OCI-LY7 (cell line): ENCODE results near the gene ACYP2. TPM values are rescaled to one million over a fixed set of nuclear protein-coding genes. Genes with fewer than 3 reads are reported as not detected.

Source experiments
- BruUV-seq: library from RNA; stranded (reverse); fragments of 400-500 nt; replicated peaks from 2 replicates; lab custom pipeline; 2021; lab: Mats Ljungman, UMichigan
- CTCF ChIA-PET: fragments of 300-600 bp; sonication (Branson Sonifier 250); formaldehyde crosslinking; loops from one replicate; lab custom pipeline; 2022; ENCODE audit warnings: antibody characterized with exemption; ENCODE audit not compliant: unreplicated experiment; lab: Charles Lee
- POLR2A ChIA-PET: fragments of 300-600 bp; sonication (Branson Sonifier 250); formaldehyde crosslinking; loops from one replicate; lab custom pipeline; 2022; ENCODE audit warnings: antibody characterized with exemption; lab: Charles Lee
- DNase-seq: peaks from one replicate; pipeline ENCODE4 v3.0.0-alpha.2; 2015; ENCODE audit warnings: low spot score
- H2AFZ ChIP-seq: fragments of 200-600 bp; sonication (generic), shearing (Covaris generic); 2 replicates; pipeline ENCODE4 v1.6.1; 2014; ENCODE audit warnings: mild to moderate bottlenecking, antibody characterized with exemption, low read length, moderate library complexity
- H3K27ac ChIP-seq: fragments of 200-600 bp; sonication (generic); 2 replicates; pipeline ENCODE4 v1.5.1; 2014; ENCODE audit warnings: mixed run types, low read depth, mild to moderate bottlenecking, moderate library complexity, low read length, inconsistent platforms; ENCODE audit not compliant: poor library complexity, severe bottlenecking
- H3K36me3 ChIP-seq: fragments of 200-600 bp; sonication (generic); 2 replicates; pipeline ENCODE4 v1.6.1; 2014; ENCODE audit warnings: mild to moderate bottlenecking, antibody characterized with exemption, low read length, moderate library complexity, mixed read lengths; ENCODE audit not compliant: insufficient read depth
- H3K4me1 ChIP-seq: fragments of 200-600 bp; sonication (generic); 2 replicates; pipeline ENCODE4 v1.5.1; 2014; ENCODE audit warnings: mild to moderate bottlenecking, low read length; ENCODE audit not compliant: insufficient read depth, poor library complexity, severe bottlenecking
- H3K4me2 ChIP-seq: fragments of 200-600 bp; sonication (generic); 2 replicates; pipeline ENCODE4 v1.6.1; 2014; ENCODE audit warnings: mild to moderate bottlenecking, low read length
- H3K4me3 ChIP-seq: fragments of 200-600 bp; sonication (generic); 2 replicates; pipeline ENCODE4 v1.5.1; 2014; ENCODE audit warnings: mild to moderate bottlenecking, low read depth, low read length; ENCODE audit not compliant: poor library complexity, severe bottlenecking
- H3K79me2 ChIP-seq: fragments of 200-600 bp; sonication (generic); 2 replicates; pipeline ENCODE4 v1.6.1; 2016; ENCODE audit warnings: low read depth, mild to moderate bottlenecking, low read length, moderate library complexity, mixed read lengths; ENCODE audit not compliant: insufficient read depth
- H3K9me2 ChIP-seq: fragments of 200-600 bp; sonication (generic); 2 replicates; pipeline ENCODE4 v1.6.1; 2016; ENCODE audit warnings: mild to moderate bottlenecking, low read length, mixed read lengths; ENCODE audit not compliant: insufficient read depth
- H3K9me3 ChIP-seq: fragments of 200-600 bp; sonication (generic); 2 replicates; pipeline ENCODE4 v1.6.1; 2014; ENCODE audit warnings: mild to moderate bottlenecking, mixed run types, low read length, mixed read lengths
- H4K20me1 ChIP-seq: fragments of 200-600 bp; sonication (generic); 2 replicates; pipeline ENCODE4 v1.6.1; 2014; ENCODE audit warnings: mild to moderate bottlenecking, antibody characterized with exemption, low read length, moderate library complexity, mixed read lengths; ENCODE audit not compliant: insufficient read depth
- EZH2phosphoT487 ChIP-seq: fragments of 200-600 bp; sonication (generic); IDR thresholded peaks from 2 replicates; pipeline ENCODE4 v1.6.1; 2018; ENCODE audit warnings: low read depth, borderline replicate concordance, mild to moderate bottlenecking, mixed run types, antibody characterized with exemption, low read length, moderate library complexity, mixed read lengths
- intact Hi-C: fragments of 100-400 bp; cut with micrococcal nuclease; formaldehyde crosslinking; loops from one replicate; pipeline ENCODE4 v1.10.0; 2022; ENCODE audit not compliant: unreplicated experiment
- total RNA-seq, 2 experiments: library from RNA; depleted of rRNA in 1 of 2; stranded (reverse); fragments of >200 nt in 1 of 2; shearing (Covaris generic) in 1 of 2; gene quantifications; 2 replicates each; pipeline ENCODE4 v1.2.3, GENCODE V29; 2014 to 2022
- TF ChIP-seq, protein P1 (sequence below): fragments of 200-600 bp; sonication (generic); conservative IDR thresholded peaks from 2 replicates; pipeline ENCODE4 v1.5.1; 2014; ENCODE audit warnings: mild to moderate bottlenecking, antibody characterized with exemption, low read length, moderate library complexity, mixed read lengths

ACYP2 gene
- total RNA-seq, 2 experiments from 2014 or later = 18.7 to 20.6 TPM

DNA sequence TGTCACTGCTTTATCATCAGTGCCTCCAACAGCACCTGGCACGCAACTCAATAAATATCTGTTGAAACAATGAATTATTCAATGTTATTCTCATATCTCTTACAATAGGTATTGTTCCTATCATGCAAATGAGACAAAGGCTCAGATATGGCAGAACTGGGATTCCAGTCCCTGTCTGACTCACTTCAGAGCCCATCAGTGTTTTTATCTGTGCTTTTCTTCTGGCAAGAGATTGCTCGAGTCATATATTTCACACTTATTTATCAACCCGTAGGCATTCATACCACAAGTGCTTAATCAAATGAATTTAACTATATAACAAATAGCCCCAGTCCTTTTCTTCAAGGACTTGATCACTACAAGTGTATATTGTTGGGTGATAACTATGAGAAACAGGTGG, 217.0 kb downstream of the ACYP2 start:
- Histone ChIP-seq H2AFZ (no peak overlapping the region), H3K9me3 (no peaks in the 10 kb centered on the region), H3K4me3 (no peak overlapping the region), H3K9me2 (no peaks in the 10 kb centered on the region), H3K36me3 (no peaks in the 10 kb centered on the region), H3K79me2 (no peaks in the 10 kb centered on the region), H3K4me1 (peaks cover 20% of the 10 kb centered on the region), H3K4me2 (no peak overlapping the region), H3K27ac (no peak overlapping the region), H4K20me1 (no peaks in the 10 kb centered on the region)
- TF ChIP-seq, protein P1, sequence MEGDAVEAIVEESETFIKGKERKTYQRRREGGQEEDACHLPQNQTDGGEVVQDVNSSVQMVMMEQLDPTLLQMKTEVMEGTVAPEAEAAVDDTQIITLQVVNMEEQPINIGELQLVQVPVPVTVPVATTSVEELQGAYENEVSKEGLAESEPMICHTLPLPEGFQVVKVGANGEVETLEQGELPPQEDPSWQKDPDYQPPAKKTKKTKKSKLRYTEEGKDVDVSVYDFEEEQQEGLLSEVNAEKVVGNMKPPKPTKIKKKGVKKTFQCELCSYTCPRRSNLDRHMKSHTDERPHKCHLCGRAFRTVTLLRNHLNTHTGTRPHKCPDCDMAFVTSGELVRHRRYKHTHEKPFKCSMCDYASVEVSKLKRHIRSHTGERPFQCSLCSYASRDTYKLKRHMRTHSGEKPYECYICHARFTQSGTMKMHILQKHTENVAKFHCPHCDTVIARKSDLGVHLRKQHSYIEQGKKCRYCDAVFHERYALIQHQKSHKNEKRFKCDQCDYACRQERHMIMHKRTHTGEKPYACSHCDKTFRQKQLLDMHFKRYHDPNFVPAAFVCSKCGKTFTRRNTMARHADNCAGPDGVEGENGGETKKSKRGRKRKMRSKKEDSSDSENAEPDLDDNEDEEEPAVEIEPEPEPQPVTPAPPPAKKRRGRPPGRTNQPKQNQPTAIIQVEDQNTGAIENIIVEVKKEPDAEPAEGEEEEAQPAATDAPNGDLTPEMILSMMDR = no peak
- TF ChIP-seq EZH2phosphoT487 = no peak
- intact Hi-C loops = no loop called here
- CTCF ChIA-PET = no interaction called here
- no TSS peak for BruUV-seq
- POLR2A ChIA-PET = interaction anchor here (0.6 kb wide), 1 partner anchor 287 kb away, joined by 3 read pairs; no protein-coding TSS in a partner anchor
- DNase-seq = no peak

DNA sequence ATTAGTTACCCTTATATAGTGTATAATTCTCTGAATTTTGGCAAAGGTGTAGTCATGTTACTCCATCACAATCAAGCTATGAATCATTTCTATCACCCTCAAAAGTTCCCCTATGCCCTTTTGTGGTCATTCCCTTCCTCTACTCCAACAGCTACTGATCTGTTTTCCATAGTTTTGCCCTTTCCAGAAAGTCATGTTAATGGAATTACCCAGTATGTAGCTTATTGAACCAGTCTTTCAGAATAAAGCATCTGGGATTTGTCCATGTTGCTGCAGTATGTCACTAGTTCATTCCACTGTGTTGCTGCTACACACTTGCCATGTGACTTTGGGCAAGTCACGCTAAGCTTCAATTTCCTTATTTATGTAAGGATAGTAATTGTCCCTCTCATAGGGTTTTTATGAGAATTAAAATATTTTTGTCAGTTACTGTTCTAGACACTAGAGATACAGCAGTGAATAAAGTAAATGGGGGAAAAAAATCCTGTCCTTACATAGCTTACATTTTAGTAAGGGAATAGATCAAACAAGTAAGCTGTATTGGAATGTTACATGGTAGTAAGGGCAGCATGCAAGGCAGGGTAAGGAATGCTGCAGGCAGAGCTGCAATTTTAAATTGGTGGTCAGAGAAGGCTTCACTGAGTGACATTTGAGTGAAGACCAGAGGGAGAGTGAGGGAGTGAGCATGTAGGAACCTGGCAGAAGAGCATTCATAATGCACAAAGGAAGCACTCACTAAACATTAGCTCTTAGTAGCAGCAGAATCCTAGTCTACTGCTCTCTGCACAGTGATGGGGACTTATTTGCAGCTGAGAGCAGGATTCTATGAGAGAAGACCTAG, 220.9 kb downstream of the ACYP2 start:
- Histone ChIP-seq H3K79me2 (no peaks in the 10 kb centered on the region), H3K9me2 (no peaks in the 10 kb centered on the region), H3K4me3 (no peak overlapping the region), H3K4me1 (peaks cover 5% of the 10 kb centered on the region), H3K9me3 (no peaks in the 10 kb centered on the region), H3K27ac (no peak overlapping the region), H4K20me1 (no peaks in the 10 kb centered on the region), H3K4me2 (no peak overlapping the region), H3K36me3 (no peaks in the 10 kb centered on the region), H2AFZ (no peak overlapping the region)
- intact Hi-C loops = no loop called here
- CTCF ChIA-PET = interaction anchor here (0.6 to 1.2 kb wide), 2 partner anchors 67 to 226 kb away, joined by 3 read pairs; no protein-coding TSS in a partner anchor
- BruUV-seq = no TSS peak
- no peak for DNase-seq
- TF ChIP-seq EZH2phosphoT487 = no peak
- TF ChIP-seq, protein P1 = no peak
- POLR2A ChIA-PET = interaction anchor here (0.6 to 1.6 kb wide), 4 partner anchors 9 to 25 kb away, joined by 3 to 4 read pairs (median 4); no protein-coding TSS in a partner anchor

DNA sequence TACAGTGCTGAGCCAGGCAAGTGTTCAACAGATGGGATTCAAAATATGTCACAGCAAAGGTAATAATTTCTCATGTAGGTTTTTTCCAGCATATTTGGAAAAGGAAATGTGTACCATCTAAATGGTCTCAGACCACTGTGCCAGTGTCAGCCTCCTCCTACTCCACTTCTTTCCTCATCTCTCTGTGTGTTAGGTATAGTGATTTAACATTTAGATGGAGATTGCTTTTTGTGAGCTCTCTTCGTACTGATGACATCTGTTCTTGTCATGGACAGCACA, 221.5 kb downstream of the ACYP2 start:
- H3K36me3 ChIP-seq = no peaks in the 10 kb centered on the region
- intact Hi-C loops = no loop called here
- TF ChIP-seq, protein P1 = no peak
- no peak for TF ChIP-seq EZH2phosphoT487
- ChIA-PET POLR2A (interaction anchor here (0.9 to 1.6 kb wide), 4 partner anchors 10 to 200 kb away, joined by 3 to 4 read pairs (median 4); no protein-coding TSS in a partner anchor), CTCF (interaction anchor here (0.6 to 1.2 kb wide), 2 partner anchors 67 to 226 kb away, joined by 3 read pairs; no protein-coding TSS in a partner anchor)
- H3K4me1 ChIP-seq = no peaks in the 10 kb centered on the region
- no peak overlapping the region for H3K4me2 ChIP-seq
- no peak for DNase-seq
- BruUV-seq = no TSS peak
- no peak overlapping the region for H3K4me3 ChIP-seq
- no peaks in the 10 kb centered on the region for H4K20me1 ChIP-seq
- H3K27ac ChIP-seq = no peak overlapping the region
- H3K79me2 ChIP-seq = no peaks in the 10 kb centered on the region
- H3K9me3 ChIP-seq = no peaks in the 10 kb centered on the region
- no peaks in the 10 kb centered on the region for H3K9me2 ChIP-seq
- no peak overlapping the region for H2AFZ ChIP-seq
